ENCODE results near the gene CNGA1.
"Not testable (repeated sequence)": the region's sequence is repeated elsewhere in the genome, so short reads cannot be mapped to it uniquely, and the experiment has no call there.

CNGA1 gene

DNA sequence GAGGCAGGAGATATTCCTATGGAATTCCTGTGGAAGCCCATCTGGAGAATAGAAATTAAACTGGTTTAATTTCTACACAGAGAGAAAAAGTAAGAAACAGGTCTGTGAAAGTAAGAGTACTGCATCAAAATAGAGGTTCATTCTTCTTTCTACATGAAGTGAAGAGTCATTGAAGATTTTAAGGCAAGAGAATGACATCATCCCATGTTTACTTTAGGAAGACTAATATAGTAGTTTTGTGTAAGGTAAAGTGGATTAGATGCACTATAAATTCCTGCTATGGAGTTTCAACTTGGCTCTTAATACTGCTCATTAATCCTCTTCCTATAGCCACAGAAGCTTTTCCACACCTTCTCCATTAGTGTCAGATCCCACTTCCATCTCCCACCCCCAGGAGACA lies 47.6 kb downstream of the CNGA1 start:
- DNase-seq (ENCODE audit: low spot score): no peak

DNA sequence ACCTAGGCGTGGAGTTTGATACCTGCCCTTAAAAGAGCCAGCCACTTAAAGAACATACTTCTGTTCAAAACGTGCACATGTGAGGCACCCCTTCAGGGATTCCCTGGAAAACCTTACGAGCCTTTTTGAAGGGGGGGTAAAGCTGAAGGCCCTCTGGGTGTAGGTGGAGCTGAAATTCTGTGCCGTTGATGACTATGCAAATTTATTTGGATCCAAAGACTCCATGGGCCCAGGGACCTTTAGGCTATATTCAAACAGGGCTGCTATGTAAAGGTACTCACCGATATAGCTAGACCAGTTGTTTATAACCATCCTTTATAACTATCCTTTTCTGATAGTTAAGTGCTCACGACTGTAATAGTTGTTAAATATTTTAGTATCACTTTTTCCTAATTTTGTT lies 61.8 kb downstream of the CNGA1 start:
- DNase-seq (ENCODE audit: low spot score): no peak

DNA sequence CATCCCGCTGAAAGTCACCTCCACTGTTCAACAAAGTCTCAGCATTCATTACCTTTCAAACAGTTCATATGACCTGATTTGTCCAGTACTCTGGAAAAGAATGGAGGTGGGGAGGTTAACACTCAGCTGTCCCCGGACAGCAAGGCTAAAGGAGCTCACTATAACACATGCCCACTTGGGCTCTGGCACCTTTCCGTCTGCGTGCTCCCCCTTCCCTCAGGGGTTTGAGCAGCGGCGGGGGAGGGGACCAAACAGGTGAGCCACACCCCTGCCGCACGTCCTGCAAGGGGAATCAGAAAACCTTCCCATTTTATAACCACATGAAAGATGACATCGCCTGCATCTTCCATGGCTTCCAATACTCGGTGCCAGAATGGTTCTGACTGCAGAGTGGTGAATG lies 62.2 kb downstream of the CNGA1 start:
- no peak for DNase-seq (ENCODE audit: low spot score)

DNA sequence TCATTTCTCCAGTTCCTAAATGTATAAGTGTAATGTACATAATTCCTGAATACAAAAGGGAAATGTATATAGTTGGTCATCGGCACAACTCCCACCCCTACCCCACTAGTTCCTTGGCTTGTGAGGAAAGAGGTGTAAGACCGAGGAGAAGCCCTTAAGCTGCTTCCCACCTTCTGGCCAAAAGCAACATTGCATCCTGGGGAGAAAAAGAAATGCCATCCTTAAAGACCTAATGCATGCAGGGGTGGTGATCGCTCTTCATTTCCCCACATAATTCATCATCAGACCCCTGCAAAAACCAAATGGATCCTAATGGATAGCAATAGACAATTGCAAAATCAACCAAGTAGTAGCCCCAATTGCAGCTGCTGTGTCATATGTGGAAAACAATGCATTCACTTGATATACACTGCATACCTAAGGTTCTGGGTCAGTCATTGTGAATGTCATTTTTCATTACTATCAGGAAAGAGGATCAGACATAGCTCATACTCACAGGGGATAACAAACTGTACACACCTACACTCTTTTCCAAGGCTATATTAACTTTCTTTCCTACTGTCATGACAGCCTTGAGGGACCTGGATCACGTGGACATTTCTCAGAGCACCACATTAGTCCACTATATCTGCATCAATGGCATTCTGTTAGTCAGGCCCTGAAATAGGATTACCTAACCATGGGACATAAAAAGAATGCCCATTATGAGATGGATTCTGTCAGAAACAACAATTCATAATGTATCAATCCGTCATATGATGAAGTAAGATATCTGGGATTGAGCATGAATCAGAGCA lies 70.4 kb downstream of the CNGA1 start:
- no peak for DNase-seq (ENCODE audit: low spot score)

DNA sequence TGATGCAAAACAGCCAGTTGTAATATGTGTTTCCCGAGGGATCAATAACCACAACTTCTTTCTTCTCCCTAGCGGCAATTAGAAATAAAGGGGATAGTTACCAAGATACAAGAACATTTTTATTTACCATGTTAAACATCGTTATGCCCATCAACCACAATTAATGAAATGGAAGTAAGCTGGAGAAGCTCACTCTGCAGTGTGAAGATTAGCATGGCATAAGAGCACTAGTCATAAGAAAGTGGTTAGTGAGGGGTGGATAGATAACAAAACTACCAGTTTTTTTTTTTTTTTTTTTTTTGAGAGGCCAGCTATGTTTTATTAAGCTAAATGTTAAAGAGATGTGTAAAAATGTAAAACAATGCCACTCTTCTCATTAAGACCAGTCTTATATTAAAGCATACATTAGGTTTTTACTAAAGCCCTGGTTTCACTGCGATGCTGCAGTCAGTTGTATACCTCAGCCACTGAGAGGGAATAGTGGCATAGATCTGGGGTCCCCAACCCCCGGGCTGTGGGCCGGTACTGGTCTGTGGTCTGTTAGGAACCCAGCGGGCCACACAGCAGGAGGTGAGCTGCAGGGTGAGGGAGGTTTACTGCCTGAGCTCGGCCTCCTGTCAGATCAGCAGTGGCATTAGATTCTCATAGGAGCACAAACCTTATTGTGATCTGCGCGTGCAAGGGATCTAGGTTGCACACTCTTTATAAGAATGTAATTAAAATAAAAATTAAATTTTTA lies 74.2 kb downstream of the CNGA1 start:
- no peak for DNase-seq (ENCODE audit: low spot score)

DNA sequence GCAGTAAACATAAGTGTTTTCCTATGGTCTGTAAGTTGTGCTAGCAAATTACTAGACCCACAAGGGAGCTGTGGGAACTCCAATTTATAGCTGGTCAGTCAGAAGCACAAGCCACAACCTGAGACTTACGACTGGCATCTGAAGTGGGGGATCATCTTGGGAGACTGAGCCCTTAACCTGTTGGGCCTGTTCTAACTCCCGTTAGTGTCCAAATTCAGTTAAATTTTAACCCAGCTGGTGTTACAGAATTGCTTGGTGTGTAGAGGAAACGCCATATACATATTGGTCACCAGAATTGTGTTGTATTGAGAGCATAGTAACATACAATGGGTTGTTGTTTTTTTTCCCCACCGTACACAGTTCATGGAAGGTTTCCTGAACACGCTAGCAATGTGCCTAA lies 77.0 kb downstream of the CNGA1 start:
- no peak for DNase-seq (ENCODE audit: low spot score)

DNA sequence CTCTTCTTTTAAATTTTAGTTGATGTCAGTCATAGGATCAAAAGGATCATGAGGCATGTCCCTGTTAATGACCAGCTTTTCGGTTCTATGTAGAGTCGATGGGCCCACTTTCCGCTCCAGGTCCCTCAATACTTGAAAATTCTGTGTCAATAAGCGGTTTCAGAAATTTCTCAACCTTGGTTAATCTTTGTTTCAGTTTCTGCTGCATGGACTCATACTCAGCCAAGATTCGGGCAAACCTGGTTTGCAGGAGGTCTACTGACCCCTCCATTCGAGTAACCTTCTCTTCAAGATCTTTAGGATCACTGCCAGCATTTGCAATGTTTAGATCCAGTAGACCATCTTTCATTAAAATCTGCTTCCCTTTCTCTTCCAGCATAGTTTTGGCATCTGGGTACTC lies 80.1 kb downstream of the CNGA1 start:
- DNase-seq (ENCODE audit: low spot score): no peak

DNA sequence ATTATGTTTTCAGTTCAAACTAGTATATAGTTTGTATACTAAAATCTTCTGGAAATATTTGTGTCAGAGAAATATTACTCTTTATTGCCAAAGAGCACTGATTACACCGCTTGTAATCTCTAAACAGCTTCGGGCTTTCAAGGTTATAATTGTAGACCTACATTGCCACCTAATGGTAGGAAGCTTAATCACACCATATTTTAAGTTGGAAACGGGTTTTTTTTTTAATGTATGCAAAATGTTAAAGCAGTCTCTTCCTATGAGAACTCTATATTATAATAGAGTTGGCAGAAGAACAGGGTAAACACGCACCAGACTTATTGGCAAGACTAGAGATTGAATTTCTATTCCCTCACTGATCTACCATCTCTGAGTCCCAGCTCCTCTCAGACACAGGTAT lies 82.6 kb downstream of the CNGA1 start:
- DNase-seq (ENCODE audit: low spot score): peak; percentile 47

DNA sequence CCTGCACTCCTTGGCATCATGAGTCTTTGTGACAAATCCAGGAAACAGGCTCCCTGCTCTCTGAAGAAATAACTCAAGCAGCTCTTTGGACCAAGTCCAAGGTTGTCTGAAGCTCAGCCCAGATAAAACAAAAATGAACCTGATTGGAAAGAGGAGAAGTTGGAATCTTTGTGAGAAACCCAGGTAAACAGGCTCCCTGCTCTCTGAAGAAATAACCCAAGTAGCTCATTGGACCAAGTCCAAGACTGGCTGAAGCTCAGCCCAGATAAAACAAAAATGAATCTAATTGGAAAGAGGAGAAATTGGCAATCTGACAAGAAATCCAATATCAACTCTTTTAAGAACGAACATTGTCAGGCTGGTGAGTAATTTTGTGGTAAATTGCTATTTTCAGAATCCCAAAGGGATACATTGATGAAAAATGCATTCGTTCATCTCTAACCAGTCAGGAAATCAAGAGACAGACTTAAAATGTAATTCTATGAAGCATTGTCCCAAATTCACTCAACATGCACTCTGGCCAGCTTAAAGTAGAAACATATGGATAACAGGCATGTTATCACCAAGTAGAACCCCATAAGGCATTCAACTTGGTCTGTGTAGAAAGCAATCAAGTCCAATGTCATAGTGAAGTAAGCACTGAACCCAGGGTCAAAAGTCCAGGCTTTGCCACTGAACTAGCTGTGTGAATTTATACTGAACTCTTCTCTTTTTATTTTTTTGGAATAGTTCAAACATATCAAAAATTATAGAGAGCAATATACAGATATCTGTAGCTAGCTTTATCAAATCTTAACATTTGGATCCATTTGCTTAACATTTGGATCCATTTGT lies 85.3 kb downstream of the CNGA1 start:
- peak; percentile 9 for DNase-seq (ENCODE audit: low spot score)

DNA sequence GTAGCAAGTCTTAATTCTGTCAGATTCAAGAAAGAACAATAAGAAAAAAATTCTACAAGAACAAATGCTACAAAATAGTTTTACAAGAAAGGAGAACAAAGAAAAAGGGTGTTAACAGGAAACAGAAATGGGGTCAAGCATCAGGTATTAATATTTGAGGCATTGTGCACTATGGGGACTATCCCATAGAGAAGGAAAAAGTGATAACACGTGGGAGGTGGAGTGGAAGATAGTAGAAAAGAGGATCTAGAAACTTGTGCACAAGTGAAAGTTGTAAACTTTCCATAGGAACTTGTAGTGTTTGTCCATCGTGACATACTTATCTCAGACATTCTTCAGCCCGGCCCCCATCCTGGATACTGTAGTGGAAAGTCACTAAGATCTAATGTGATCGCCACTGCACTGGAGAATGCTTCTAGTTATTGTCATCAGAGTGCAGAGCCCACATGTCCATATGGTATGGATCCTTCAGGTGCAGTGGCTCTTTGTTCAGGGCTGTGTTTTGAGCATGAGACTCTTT lies 86.7 kb downstream of the CNGA1 start:
- no peak for DNase-seq (ENCODE audit: low spot score)

DNA sequence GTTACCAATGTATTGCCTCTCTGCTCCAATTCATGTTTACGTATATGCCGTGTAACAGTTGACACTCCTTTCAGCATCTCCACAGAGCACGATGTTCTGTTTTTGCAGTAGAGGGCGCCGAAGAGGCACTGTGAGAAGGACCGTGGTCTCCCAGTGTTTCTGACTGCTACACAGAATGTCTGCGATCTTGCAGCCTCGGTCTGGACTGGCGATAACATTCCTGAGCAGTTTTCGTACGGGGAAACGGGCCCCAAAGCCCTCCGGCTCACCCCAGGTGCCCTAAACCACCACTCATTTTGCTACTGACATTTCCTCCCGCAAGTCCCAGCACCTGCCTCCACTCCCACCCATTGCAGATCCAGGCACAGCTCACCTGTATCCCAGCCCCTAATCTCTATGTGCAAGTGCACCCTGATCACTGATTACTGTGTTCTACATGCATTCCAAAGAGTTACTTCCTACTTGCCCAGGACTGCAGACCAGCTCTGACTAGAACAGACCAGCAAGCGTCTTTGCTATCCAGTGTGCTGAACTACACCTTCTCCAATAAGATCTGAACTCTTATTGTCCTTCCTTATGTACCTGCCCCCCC lies 89.7 kb downstream of the CNGA1 start:
- peak; percentile 68 for DNase-seq (ENCODE audit: low spot score)

DNA sequence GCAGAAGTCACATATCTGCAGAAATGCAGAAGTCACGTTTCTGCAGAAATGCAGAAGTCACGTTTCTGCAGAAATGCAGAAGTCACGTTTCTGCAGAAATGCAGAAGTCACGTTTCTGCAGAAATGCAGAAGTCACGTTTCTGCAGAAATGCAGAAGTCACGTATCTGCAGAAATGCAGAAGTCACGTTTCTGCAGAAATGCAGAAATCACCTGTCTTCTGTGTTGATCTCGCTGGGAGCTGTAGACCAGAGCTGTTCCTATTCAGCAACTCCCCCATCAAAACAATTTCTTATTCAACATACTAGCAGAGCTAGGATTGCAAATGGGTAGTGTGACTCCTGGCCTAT lies 93.2 kb downstream of the CNGA1 start:
- DNase-seq (ENCODE audit: low spot score): not testable (repeated sequence)

DNA sequence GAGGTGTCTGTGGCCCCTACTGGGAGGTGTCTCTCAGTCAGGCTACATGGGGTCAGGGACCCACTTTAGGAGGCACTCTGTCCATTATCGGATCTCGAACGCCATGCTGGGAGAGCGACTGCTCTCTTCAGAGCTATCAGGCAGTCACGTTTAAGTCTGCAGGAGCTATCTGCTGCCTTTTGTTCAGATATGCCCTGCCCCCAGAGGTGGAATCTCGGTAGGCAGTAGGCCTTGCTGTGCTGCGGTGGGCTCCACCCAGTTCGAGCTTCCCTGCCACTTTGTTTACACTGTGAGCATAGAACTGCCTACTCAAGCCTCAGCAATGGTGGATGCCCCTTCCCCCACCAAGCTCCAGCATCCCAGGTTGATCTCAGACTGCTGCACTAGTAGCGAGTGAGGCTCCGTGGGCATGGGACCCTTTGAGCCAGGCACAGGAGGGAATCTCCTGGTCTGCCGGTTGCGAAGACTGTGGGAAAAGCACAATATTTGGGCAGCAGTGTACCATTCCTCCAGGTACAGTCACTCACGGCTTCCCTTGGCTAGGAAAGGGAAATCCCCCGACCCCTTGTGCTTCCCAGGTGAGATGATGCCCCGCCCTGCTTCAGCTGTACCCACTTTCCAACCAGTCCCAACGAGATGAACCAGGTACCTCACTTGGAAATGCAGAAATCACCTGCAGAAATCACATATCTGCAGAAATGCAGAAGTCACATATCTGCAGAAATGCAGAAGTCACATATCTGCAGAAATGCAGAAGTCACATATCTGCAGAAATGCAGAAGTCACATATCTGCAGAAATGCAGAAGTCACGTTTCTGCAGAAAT lies 93.8 kb downstream of the CNGA1 start:
- not testable (repeated sequence) for DNase-seq (ENCODE audit: low spot score)

DNA sequence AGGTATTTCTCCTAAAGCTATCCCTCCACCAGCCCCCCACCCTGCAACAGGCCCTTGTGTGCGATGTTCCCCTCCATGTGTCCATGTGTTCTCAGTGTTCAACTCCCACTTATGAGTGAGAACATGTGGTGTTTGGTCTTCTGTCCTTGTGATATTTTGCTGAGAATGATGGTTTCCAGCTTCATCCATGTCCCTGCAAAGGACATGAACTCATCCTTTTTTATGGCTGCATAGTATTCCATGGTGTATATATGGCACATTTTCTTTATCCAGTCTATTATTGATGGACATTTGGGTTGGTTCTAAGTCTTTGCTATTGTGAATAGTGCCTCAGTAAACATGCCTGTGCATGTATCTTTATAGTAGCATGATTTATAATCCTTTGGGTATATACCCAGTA lies 99.3 kb downstream of the CNGA1 start:
- DNase-seq (ENCODE audit: low spot score): not testable (repeated sequence)

DNA sequence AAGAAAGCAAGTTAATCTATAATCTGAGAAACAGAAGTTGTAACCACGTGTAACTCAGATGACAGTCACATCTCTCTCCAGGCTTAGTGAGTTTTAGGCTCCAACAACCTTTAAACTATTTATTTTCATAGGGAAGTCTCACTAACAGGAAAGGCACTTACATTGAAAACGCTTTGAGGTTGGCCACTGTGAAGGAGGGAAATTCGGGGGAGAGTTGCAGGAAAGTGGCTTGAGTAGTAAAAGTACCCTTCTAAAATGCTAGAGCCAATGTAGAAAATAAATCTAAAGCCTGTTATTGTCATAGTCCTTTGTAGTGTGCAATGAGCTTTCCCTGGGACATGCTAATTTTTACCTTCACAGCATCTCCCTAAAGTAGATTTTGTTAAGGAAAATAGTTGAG lies 101.1 kb downstream of the CNGA1 start:
- DNase-seq (ENCODE audit: low spot score): no peak

DNA sequence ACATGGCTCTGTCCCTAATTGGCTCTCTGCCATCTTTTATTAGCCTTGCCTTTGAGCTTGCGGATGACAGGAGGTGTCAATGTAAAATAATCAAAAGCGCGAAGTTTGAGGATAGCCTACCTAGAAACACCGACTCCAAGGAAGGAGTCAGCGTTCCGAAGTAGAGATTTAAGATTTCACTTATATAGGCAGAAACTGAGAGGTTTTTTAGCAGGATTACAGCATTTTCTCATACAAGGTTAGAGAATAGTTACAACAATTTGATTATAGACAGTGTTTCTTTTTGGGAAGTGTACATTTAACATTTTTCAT lies 101.6 kb downstream of the CNGA1 start:
- DNase-seq (ENCODE audit: low spot score): no peak

DNA sequence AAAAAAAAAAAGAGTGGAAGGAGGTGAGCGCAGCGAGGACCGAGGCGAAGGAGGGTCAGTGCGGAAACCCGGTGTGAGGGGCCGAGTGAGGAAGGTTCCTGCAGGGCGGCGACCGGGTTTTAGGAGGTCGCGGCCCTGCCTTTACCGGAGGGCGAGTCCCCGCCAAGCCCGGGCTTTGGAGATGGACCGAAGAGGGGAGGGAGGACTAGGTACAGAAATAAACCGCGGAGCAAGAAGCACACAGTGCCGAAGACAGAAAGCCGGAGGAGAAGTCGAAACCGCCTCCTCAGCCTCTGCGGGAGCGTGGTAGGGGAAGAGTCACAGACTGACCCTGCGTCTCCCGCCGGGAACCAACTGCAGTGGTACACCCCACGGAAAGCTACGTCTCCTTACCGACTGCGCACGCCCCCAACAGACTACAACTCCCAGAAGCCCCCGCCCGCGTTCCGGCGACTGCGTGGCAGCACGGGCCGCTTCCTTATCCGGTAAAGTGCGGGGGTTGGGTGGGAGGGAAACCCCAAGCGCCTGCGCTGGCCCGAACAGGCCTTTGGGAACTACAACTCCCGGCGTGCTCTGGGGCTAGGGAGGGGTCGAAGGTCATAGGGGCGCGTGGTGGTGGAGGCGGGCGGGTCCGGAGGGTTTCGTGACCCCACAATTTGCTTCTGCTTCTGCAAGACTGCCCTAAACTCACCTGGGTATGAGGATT lies 102.1 kb downstream of the CNGA1 start, which contains the start of gene NFXL1:
TSS of gene NFXL1 (minus strand) at position 364 of the 706 bp plus-strand sequence. CDS start 380 bp downstream, outside the sequence.
- peak; percentile 96 for DNase-seq (ENCODE audit: low spot score)

DNA sequence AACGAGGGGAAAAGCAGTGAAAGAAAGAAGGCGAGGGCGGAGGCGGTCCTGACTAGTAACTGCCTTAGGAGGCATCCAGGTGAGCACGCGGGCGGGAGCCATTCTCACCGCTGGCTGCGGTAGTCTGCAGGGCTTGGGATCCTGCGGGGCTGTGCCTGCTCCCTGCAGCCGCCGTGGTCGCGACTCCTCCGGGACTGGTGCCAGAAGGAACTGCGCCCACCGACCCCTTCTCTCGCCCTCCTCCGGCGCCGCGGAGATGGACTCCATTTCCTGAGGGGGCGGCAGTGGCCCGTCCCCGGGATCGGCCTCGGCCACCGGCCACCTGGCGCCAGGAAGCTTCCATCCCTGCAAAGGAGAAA lies 102.6 kb downstream of the CNGA1 start:
- DNase-seq (ENCODE audit: low spot score): no peak

DNA sequence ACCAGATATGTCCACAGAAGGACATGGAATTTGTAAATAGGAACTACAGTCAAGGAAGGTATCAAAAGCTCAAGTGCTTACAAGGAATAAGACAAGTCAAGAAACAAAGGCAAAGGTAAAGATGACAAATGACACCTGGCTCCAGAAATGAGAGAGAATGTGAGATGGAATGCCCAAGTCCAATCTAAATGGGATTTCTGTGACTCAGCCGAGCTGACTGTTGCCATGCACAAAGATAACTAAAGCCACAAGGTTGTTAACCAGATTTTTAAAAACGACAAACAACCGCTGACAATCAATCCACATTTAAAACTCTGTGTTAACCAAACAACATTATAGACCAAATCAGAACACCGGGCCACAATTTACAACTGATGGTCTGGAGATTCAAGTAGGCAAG lies 103.2 kb downstream of the CNGA1 start:
- DNase-seq (ENCODE audit: low spot score): no peak

DNA sequence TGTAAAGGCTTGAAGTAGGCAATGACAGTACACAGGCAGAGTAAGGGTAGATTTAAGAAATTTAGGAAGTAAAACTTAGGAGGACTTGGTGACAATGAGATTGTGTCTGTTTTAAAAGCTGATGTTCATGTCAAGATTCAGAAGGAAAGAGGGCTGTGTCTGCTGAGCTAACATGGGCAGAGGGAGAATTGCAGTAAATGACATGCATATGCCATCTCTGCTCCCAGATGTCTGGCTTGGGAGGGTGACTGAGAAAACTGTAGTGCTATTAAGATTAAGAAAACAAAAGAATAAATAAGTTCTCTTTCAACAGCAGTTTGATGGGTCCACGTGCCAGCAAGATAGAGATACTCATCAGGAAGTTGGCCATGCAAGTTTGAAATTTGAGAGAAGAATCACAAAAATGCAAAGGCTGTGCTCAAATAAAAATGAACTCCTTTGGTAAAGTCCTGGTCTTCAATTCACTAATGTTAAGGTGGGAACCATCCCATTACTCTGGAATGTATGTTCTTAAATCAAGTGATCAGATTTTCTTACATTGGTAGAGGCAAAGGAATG lies 109.3 kb downstream of the CNGA1 start:
- no peak for DNase-seq (ENCODE audit: low spot score)

Data from pons (tissue), 1 donor.